Stimulated activated CD8-positive, alpha-beta memory T cell treated with anti-CD3 and anti-CD28 coated beads, Interleukin-4, amount 100 ng/mL, for 48 hours (primary cell): ENCODE measurements around the gene SNRPB.

Experiments used
- DNase-seq: peaks from one replicate; pipeline ENCODE4 v3.0.0-alpha.2; 2020

Gene SNRPB

DNA sequence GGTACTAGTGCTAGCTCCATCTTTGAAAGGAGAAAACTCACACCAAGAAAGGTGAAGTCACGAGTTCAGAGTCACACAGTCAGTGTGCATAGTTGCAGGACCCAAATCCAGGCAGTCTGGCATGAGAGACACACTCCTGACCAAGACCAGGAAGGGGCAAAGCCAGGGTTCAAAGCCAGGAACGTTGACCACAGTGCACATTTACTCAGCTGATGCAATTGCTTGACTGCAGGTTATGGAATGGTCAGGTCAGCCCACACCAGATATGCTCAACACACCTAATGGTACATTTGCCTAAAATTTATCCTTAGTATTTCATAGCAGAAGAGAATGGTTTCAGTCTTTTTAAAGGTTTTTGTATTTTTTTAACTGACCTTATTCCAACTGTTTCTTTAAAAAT is 52.2 kb downstream of the SNRPB start:
- no peak for DNase-seq

DNA sequence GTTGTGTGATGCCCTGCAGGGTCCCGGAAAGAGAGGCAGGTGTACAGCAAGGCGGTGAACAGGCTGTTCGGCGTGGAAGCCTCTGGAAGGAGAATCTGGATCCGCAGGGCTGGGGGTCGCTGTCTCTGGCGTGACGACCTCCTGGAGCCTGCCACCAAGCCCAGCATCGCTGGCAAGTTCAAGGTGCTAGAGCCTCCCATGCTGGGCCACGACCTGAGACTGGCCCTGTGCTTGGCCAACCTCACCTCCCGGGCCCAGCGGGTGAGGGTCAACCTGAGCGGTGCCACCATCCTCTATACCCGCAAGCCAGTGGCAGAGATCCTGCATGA is 53.4 kb downstream of the SNRPB start:
- DNase-seq = no peak

DNA sequence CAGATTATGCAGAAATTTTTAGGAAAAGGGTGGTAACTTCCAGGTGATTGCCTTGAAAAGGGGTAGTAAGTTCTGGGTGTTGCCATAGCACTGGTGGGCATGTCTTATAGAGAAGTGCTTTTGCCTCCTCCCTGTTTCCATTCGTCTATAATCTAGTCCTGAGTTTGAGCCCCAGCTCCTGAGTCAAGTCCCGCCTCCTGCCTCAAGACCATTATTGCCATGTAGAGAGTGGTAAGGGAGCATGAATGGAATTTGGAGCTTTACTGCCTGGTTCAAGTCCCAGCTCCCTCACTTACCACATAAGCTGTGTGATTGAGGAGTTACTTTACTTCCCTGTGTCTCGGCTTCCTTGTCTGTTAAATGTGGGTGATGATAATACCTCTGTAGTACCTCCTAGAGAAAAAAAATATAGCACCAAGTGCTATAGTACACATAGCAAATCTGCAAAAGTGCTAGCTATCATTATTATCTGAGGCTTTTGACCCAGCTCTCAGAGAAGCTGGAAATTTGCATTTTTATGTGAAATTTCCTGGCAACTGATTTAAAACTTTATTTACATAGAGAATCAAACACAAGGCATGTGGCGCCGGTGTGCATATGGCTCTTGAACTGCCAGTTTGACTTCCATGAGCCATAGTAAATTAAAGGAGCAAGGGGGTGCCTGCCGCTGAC is 53.9 kb downstream of the SNRPB start:
- DNase-seq = no peak
